Measurements from ENCODE around the gene SLC25A23. TPM values are rescaled to one million over a fixed set of nuclear protein-coding genes. Genes with fewer than 3 reads are reported as not detected.
"Not testable (repeated sequence)": the region's sequence is repeated elsewhere in the genome, so short reads cannot be mapped to it uniquely, and the experiment has no call there.

The SLC25A23 gene
- total RNA-seq, 3 donors from 2014 or later, result 14.0 to 37.8 (median 18.4) TPM

DNA sequence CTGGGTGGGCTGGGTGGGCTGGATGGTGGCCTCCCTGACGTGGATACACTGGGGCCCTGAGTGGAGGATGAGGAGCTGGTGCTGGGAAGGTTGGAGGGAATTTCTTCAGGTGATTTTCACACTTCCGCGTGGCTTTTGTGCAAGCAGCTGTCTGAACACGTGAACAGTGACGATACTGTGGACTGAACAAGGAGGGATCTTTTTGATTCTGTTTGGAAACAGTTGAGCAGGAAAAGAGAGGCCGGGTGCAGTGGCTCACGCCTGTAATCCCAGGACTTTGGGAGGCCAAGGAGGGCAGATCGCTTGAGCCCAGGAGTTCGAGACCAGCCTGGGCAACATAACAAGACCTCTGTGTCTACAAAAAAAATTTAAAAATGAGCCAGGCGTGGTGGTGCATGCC is 57.5 kb downstream of the SLC25A23 start:
- TF ChIP-seq POLR2AphosphoS5 (IDR thresholded peaks at IDR 0.05), result no peak
- TF ChIP-seq, protein P1, sequence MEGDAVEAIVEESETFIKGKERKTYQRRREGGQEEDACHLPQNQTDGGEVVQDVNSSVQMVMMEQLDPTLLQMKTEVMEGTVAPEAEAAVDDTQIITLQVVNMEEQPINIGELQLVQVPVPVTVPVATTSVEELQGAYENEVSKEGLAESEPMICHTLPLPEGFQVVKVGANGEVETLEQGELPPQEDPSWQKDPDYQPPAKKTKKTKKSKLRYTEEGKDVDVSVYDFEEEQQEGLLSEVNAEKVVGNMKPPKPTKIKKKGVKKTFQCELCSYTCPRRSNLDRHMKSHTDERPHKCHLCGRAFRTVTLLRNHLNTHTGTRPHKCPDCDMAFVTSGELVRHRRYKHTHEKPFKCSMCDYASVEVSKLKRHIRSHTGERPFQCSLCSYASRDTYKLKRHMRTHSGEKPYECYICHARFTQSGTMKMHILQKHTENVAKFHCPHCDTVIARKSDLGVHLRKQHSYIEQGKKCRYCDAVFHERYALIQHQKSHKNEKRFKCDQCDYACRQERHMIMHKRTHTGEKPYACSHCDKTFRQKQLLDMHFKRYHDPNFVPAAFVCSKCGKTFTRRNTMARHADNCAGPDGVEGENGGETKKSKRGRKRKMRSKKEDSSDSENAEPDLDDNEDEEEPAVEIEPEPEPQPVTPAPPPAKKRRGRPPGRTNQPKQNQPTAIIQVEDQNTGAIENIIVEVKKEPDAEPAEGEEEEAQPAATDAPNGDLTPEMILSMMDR (IDR thresholded peaks at IDR 0.05), result no peak
- TF ChIP-seq POLR2A (IDR thresholded peaks at IDR 0.05), result no peak
- Histone ChIP-seq H3K27me3 (no peaks in the 10 kb centered on the region), H3K27ac (no peak overlapping the region), H3K9me3 (no peaks in the 10 kb centered on the region), H3K4me3 (no peak overlapping the region), H3K36me3 (no peaks in the 10 kb centered on the region), H3K4me1 (no peaks in the 10 kb centered on the region)
- DNase-seq (ENCODE audit: low spot score in 2 of 2), result no peak
- intact Hi-C loops (cut with DNase I; ENCODE audit: low total_unique reads), result no loop called here

DNA sequence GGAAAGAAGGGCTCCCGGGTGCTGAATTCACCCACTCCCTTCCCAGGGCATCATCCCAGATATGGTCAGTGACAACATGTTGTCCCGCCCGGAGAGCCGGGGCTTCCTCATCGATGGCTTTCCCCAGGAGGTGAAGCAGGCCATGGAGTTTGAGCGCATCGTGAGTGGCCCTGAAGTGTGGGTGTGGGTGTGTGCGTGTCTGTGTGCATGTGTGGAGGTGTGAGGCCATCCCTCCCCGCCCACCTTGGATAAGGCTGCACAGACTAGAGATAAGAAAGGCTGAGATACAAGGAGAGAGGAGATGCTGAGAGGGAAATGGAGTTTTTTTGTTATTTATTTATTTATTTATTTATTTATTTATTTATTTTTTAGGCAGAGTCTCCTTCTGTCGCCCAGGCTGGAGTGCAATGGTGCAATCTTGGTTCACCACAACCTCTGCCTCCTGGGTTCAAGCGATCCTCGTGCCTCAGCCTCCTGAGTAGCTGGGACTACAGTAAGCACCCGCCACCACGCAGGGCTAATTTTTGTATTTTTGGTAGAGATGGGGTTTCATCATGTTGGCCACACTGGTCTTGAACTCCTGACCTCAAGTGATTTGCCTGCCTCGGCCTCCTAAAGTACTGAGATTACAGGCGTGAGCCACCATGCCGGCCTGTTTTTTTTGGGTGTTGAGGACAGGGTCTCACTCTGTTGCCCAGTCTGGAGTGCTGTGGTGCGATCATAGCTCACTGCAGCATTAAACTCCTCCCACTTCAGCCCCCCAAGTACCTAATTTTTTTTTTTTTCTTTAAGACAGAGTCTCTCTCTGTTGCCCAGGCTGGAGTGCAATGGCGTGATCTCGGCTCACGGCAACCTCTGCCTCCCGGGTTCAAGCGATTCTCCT is 59.3 kb downstream of the SLC25A23 start:
- H3K4me1 ChIP-seq; H3K9me3 ChIP-seq; H3K4me3 ChIP-seq; H3K27ac ChIP-seq; H3K27me3 ChIP-seq; intact Hi-C loops (cut with DNase I; ENCODE audit: low total_unique reads); H3K36me3 ChIP-seq; DNase-seq (ENCODE audit: low spot score in 2 of 2): not testable (repeated sequence)

DNA sequence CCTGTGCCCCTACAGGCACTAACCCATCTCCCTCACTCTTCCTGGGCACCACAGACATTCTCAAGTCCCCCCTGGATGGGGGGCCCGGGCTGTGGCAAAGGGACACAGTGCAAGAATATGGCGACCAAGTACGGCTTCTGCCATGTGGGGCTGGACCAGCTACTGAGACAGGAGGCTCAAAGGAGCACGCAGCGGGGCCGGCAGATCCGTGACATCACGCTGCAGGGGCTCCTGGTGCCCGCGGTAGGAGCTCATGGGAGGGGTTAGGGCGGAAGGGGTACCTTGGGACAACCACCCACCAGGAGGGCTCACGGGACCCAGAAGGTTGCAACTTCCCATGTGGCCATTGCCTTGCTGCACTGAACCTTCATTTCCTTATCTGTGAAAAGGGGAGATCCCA is 63.3 kb downstream of the SLC25A23 start:
- Histone ChIP-seq H3K36me3 (no peaks in the 10 kb centered on the region), H3K4me1 (peaks cover 0 to 8% of the 10 kb centered on the region in 2 donors), H3K9me3 (no peaks in the 10 kb centered on the region), H3K27ac (no peak overlapping the region), H3K4me3 (no peak overlapping the region), H3K27me3 (no peaks in the 10 kb centered on the region)
- DNase-seq (ENCODE audit: low spot score in 2 of 2), result no peak
- intact Hi-C loops (cut with DNase I; ENCODE audit: low total_unique reads), result no loop called here
- no peak for TF ChIP-seq POLR2AphosphoS5 (IDR thresholded peaks at IDR 0.05)
- TF ChIP-seq POLR2A (IDR thresholded peaks at IDR 0.05), result no peak
- TF ChIP-seq, protein P1 (IDR thresholded peaks at IDR 0.05), result no peak

DNA sequence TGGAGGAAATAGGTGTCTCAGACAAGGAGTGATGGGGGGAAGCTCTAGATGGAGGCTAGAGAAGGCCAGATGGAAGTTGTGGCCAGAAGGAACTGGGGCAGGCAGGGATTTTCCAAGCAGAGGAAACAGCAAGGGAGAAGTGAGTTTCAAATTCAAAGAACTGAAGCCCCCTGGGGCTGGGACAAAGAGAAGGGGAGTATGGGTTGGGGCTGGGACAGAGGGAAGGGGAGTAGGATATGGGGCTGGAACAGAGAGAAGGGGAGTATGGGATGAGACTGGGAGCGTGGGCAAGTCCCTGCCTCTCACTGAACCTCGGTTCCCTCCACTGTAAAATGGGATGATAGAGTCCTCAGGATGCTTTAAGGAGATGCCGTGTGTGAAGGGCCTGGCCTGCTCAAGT is 64.8 kb downstream of the SLC25A23 start:
- TF ChIP-seq POLR2A (IDR thresholded peaks at IDR 0.05), result no peak
- no peak for TF ChIP-seq POLR2AphosphoS5 (IDR thresholded peaks at IDR 0.05)
- TF ChIP-seq, protein P1 (IDR thresholded peaks at IDR 0.05), result no peak
- no peaks in the 10 kb centered on the region for H3K36me3 ChIP-seq
- no peak for DNase-seq (ENCODE audit: low spot score in 2 of 2)
- H3K9me3 ChIP-seq, result no peaks in the 10 kb centered on the region
- no peaks in the 10 kb centered on the region for H3K27me3 ChIP-seq
- no peak overlapping the region for H3K27ac ChIP-seq
- peaks cover 0 to 8% of the 10 kb centered on the region in 2 donors for H3K4me1 ChIP-seq
- intact Hi-C loops (cut with DNase I; ENCODE audit: low total_unique reads), result no loop called here
- no peak overlapping the region for H3K4me3 ChIP-seq

DNA sequence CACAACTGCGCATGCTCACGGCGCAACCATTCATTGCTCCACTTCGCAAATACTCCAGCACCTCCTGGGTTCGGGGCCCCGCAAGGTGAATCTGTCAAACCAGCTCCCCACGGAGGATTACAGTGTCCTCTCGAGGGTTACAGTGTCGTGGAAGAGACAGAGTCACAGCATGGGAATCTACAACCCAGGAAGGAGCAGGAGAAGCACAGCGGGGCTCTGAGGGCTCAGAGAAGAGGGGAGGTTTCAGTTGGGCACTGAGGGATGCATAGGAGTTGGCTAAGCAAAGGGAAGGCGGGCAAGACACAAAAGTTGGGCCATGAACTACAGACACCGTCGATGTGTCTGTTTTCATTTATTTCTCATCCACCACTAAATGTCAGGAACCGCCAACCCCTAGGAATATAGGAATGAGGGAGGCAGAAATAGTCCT is 65.6 kb downstream of the SLC25A23 start:
- Histone ChIP-seq H3K27me3 (no peaks in the 10 kb centered on the region), H3K4me1 (peaks cover 0 to 8% of the 10 kb centered on the region in 2 donors), H3K27ac (peak overlapping the region; percentile 97 to 99), H3K36me3 (no peaks in the 10 kb centered on the region), H3K4me3 (peak overlapping the region; percentile 81 to 86 (median 83)), H3K9me3 (no peaks in the 10 kb centered on the region)
- TF ChIP-seq POLR2AphosphoS5 (IDR thresholded peaks at IDR 0.05) (no peak), POLR2A (IDR thresholded peaks at IDR 0.05) (no peak)
- TF ChIP-seq, protein P1 (IDR thresholded peaks at IDR 0.05), result no peak
- DNase-seq (ENCODE audit: low spot score in 2 of 2), result no peak
- intact Hi-C loops (cut with DNase I; ENCODE audit: low total_unique reads), result no loop called here
